Sigmoid colon (tissue), 4 donors: ENCODE results near the gene YPEL5.

Experiments used
- EP300 ChIP-seq, 4 donors: sonication (generic); formaldehyde crosslinking; IDR thresholded peaks; one replicate each; pipeline ENCODE4 v1.6.1; 2017; ENCODE audit warnings: antibody characterized with exemption in 4 of 4
- POLR2AphosphoS5 ChIP-seq, 4 donors: sonication (generic); formaldehyde crosslinking; IDR thresholded peaks; one replicate each; pipeline ENCODE4 v1.6.1; 2017; ENCODE audit warnings: antibody characterized with exemption in 4 of 4
- TF ChIP-seq, protein P1 (sequence below), 4 experiments: fragments of 450-650 bp in 3 of 4; fragments of 200-600 bp in 1 of 4; IDR thresholded peaks; one replicate each; pipeline ENCODE4 v1.5.1; 2016 to 2019; ENCODE audit warnings: antibody characterized with exemption in 4 of 4, mild to moderate bottlenecking in 3 of 4, moderate library complexity in 2 of 4

GRCh38 chr2:30201990-30202389 lies 55.2 kb downstream of the YPEL5 start:
- TF ChIP-seq, protein P1, sequence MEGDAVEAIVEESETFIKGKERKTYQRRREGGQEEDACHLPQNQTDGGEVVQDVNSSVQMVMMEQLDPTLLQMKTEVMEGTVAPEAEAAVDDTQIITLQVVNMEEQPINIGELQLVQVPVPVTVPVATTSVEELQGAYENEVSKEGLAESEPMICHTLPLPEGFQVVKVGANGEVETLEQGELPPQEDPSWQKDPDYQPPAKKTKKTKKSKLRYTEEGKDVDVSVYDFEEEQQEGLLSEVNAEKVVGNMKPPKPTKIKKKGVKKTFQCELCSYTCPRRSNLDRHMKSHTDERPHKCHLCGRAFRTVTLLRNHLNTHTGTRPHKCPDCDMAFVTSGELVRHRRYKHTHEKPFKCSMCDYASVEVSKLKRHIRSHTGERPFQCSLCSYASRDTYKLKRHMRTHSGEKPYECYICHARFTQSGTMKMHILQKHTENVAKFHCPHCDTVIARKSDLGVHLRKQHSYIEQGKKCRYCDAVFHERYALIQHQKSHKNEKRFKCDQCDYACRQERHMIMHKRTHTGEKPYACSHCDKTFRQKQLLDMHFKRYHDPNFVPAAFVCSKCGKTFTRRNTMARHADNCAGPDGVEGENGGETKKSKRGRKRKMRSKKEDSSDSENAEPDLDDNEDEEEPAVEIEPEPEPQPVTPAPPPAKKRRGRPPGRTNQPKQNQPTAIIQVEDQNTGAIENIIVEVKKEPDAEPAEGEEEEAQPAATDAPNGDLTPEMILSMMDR (IDR thresholded peaks at IDR 0.05) = no peak
- TF ChIP-seq EP300 (IDR thresholded peaks at IDR 0.05) (no peak), POLR2AphosphoS5 (IDR thresholded peaks at IDR 0.05) (peak in 3 of 4 donors; percentile 50 to 67 (median 66))
